Measurements from ENCODE around the gene TEX261.

GRCh38 chr2:70949086-70949485, 45.6 kb downstream of the TEX261 start:
- TF ChIP-seq POLR2AphosphoS5 (IDR thresholded peaks at IDR 0.05; ENCODE audit: low read depth, low read length) = no peak
- no peak for TF ChIP-seq CTCF (IDR thresholded peaks at IDR 0.05; ENCODE audit: control extremely low read depth in 1 of 3, insufficient read depth in 1 of 3, low read depth in 1 of 3, low read length in 3 of 3)
- no peak for TF ChIP-seq RAD21 (IDR thresholded peaks at IDR 0.05 in 1 of 2, conservative IDR thresholded peaks at IDR 0.05 in 1 of 2; ENCODE audit: low read depth in 2 of 2, low read length in 2 of 2)
- no peak for TF ChIP-seq JUN (IDR thresholded peaks at IDR 0.05; ENCODE audit: low read depth, low read length)
- TF ChIP-seq YY1 (IDR thresholded peaks at IDR 0.05; ENCODE audit: low read depth, low read length) = no peak
- TF ChIP-seq EP300 (IDR thresholded peaks at IDR 0.05; ENCODE audit: borderline replicate concordance in 1 of 2, low read depth in 2 of 2, low read length in 2 of 2) = no peak
- TF ChIP-seq GTF2F1 (IDR thresholded peaks at IDR 0.05; ENCODE audit: borderline replicate concordance, low read depth, low read length) = no peak
- TF ChIP-seq POLR2A (IDR thresholded peaks at IDR 0.05; ENCODE audit: control extremely low read depth in 1 of 2, low read depth in 2 of 2, low read length in 2 of 2) = no peak
- no peak for TF ChIP-seq ATF2 (IDR thresholded peaks at IDR 0.05; ENCODE audit: low read length)
- TF ChIP-seq MAX (IDR thresholded peaks at IDR 0.05) = no peak
- no peak for TF ChIP-seq SRF (IDR thresholded peaks at IDR 0.05; ENCODE audit: low read depth, low read length)
- no peak for TF ChIP-seq EZH2 (IDR thresholded peaks at IDR 0.05; ENCODE audit: low read depth, low read length, severe bottlenecking)

Measured in H1 (cell line).